ENCODE results near the gene GINS3.

GINS3 gene

GRCh38 chr16:58411736-58412614 lies 19.7 kb downstream of the GINS3 start:
- no peaks in the 10 kb centered on the region for H3K36me3 ChIP-seq (ENCODE audit: control insufficient read depth in 2 of 2, insufficient read depth in 1 of 2, low read length in 2 of 2)

More at GRCh38 chr16:58411736-58412614, 19.7 kb downstream of the GINS3 start:
- Histone ChIP-seq H3K4me3 (ENCODE audit: low read depth, low read length) (no peak overlapping the region), H3K4me1 (ENCODE audit: control insufficient read depth, insufficient read depth, low read length) (peaks cover 2% of the 10 kb centered on the region; the same call in 1 of the 2 replicates), H3K27ac (ENCODE audit: extremely low read depth, low read depth, low read length) (no peak overlapping the region), H3K9me3 (ENCODE audit: control insufficient read depth, insufficient read depth, low read depth, low read length) (no peaks in the 10 kb centered on the region)
- peak; percentile 35; the same call in 1 of the 2 replicates for TF ChIP-seq PRDM10 (tag by site-specific recombination; IDR thresholded peaks at IDR 0.05)
- no peak for TF ChIP-seq ZNF626 (tag by site-specific recombination; IDR thresholded peaks at IDR 0.05)
- TF ChIP-seq IKZF3 (tag by site-specific recombination; IDR thresholded peaks at IDR 0.05), result no peak
- 0 out of 2 replicates have a peak, but pooled peaks have one; percentile 9 for TF ChIP-seq SCRT2 (tag by site-specific recombination; IDR thresholded peaks at IDR 0.05)
- TF ChIP-seq ZNF26 (tag by site-specific recombination; IDR thresholded peaks at IDR 0.05), result no peak
- no peak for TF ChIP-seq PRDM2 (tag by site-specific recombination; IDR thresholded peaks at IDR 0.05; ENCODE audit: borderline replicate concordance)
- TF ChIP-seq ZNF513 (tag by site-specific recombination; IDR thresholded peaks at IDR 0.05), result peak; percentile 26; the same call in 1 of the 2 replicates
- ChIA-PET CTCF (interaction anchor here (1.4 kb wide), 1 partner anchor 76 kb away, joined by 3 read pairs; no protein-coding TSS in a partner anchor), POLR2A (interaction anchor here (1.1 kb wide), 1 partner anchor 19 kb away, joined by 5 read pairs; no protein-coding TSS in a partner anchor)

Data from HEK293 (cell line).